Gastrocnemius medialis (tissue), 4 donors: ENCODE results near the gene MAML3.

Experiments
- POLR2A ChIP-seq, 2 donors: fragments of 450-650 bp; IDR thresholded peaks; one replicate each; pipeline ENCODE4 v1.6.1; 2017; ENCODE audit warnings: antibody characterized with exemption in 2 of 2, mild to moderate bottlenecking in 2 of 2, moderate library complexity in 2 of 2
- TF ChIP-seq, protein P1 (sequence below), 5 experiments: fragments of 450-650 bp in 3 of 5; fragments of 200-600 bp in 2 of 5; sonication (generic) in 2 of 5; IDR thresholded peaks in 4 of 5; conservative IDR thresholded peaks in 1 of 5; 1 replicate in 4 of 5; 2 replicates in 1 of 5; pipeline ENCODE4 v1.5.1; 2016 to 2019; ENCODE audit warnings: antibody characterized with exemption in 5 of 5, mild to moderate bottlenecking in 3 of 5, moderate library complexity in 3 of 5

DNA sequence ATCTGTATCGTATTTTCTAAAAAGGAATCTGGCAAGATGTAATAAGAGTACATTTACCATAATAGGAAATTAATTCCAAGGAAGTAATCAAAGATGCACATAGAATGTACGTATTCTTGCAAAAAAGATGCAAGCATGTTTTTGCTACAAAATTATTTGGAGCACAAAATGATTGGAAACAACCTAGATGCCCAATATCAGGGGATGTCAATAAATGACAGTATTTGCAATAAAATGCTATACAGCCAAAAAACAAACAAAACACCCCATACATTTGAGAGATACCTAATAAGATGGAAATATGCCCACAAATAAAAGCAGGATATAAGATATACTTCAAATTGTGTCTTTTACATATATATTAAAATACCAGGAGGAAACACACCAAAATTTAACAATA, 29.3 kb upstream of the MAML3 start:
- TF ChIP-seq POLR2A (IDR thresholded peaks at IDR 0.05): no peak
- TF ChIP-seq, protein P1, sequence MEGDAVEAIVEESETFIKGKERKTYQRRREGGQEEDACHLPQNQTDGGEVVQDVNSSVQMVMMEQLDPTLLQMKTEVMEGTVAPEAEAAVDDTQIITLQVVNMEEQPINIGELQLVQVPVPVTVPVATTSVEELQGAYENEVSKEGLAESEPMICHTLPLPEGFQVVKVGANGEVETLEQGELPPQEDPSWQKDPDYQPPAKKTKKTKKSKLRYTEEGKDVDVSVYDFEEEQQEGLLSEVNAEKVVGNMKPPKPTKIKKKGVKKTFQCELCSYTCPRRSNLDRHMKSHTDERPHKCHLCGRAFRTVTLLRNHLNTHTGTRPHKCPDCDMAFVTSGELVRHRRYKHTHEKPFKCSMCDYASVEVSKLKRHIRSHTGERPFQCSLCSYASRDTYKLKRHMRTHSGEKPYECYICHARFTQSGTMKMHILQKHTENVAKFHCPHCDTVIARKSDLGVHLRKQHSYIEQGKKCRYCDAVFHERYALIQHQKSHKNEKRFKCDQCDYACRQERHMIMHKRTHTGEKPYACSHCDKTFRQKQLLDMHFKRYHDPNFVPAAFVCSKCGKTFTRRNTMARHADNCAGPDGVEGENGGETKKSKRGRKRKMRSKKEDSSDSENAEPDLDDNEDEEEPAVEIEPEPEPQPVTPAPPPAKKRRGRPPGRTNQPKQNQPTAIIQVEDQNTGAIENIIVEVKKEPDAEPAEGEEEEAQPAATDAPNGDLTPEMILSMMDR (IDR thresholded peaks at IDR 0.05 in 4 of 5, conservative IDR thresholded peaks at IDR 0.05 in 1 of 5): no peak
